Liver (tissue), 3 donors: Measurements from ENCODE around the gene USF2.

Experiments
- ATF3 ChIP-seq: IDR thresholded peaks from 2 replicates; pipeline ENCODE4 v1.6.1; 2016; ENCODE audit warnings: antibody characterized with exemption
- CTCF ChIP-seq: fragments of 150-350 bp; IDR thresholded peaks from 2 replicates; pipeline ENCODE4 v1.5.1; 2017; ENCODE audit warnings: improper control_type of control experiment, low read depth, low read length; ENCODE audit not compliant: missing input control
- EGR1 ChIP-seq, 2 donors: IDR thresholded peaks; 2 replicates each; pipeline ENCODE4 v1.6.1; 2016 to 2018; ENCODE audit warnings: antibody characterized with exemption in 2 of 2, low read depth in 2 of 2
- GABPA ChIP-seq, 2 donors: IDR thresholded peaks in 1 of 2; conservative IDR thresholded peaks in 1 of 2; 2 replicates each; pipeline ENCODE4 v1.6.1; 2016; ENCODE audit warnings: antibody characterized with exemption in 2 of 2, mild to moderate bottlenecking in 1 of 2, moderate library complexity in 1 of 2
- HNF4G ChIP-seq: IDR thresholded peaks from 2 replicates; pipeline ENCODE4 v1.6.1; 2016; ENCODE audit warnings: antibody characterized with exemption
- JUND ChIP-seq, 2 donors: IDR thresholded peaks; 2 replicates each; pipeline ENCODE4 v1.6.1; 2016; ENCODE audit warnings: antibody characterized with exemption in 2 of 2
- MAX ChIP-seq: IDR thresholded peaks from 2 replicates; pipeline ENCODE4 v1.6.1; 2016; ENCODE audit warnings: antibody characterized with exemption
- RAD21 ChIP-seq, 2 donors: IDR thresholded peaks; 2 replicates each; pipeline ENCODE4 v1.6.1; 2016; ENCODE audit warnings: antibody characterized with exemption in 2 of 2, mild to moderate bottlenecking in 2 of 2
- REST ChIP-seq: IDR thresholded peaks from 2 replicates; pipeline ENCODE4 v1.6.1; 2016; ENCODE audit warnings: antibody characterized with exemption, mild to moderate bottlenecking
- RXRA ChIP-seq, 2 donors: IDR thresholded peaks; 2 replicates each; pipeline ENCODE4 v1.6.1; 2017 to 2018; ENCODE audit warnings: antibody characterized with exemption in 2 of 2, mild to moderate bottlenecking in 1 of 2
- SP1 ChIP-seq: IDR thresholded peaks from 2 replicates; pipeline ENCODE4 v1.6.1; 2018; ENCODE audit warnings: antibody characterized with exemption, mild to moderate bottlenecking
- TAF1 ChIP-seq: conservative IDR thresholded peaks from 2 replicates; pipeline ENCODE4 v1.6.1; 2016; ENCODE audit warnings: antibody characterized with exemption, mild to moderate bottlenecking
- YY1 ChIP-seq: IDR thresholded peaks from 2 replicates; pipeline ENCODE4 v1.6.1; 2016; ENCODE audit warnings: antibody characterized with exemption, mild to moderate bottlenecking
- donor health status: healthy.
- donor health status: healthy.

GRCh38 chr19:35293363-35293739 lies 24.6 kb downstream of the USF2 start:
- TF ChIP-seq CTCF = no peak
- no peak for TF ChIP-seq TAF1
- TF ChIP-seq REST = no peak
- TF ChIP-seq ATF3 = no peak
- TF ChIP-seq JUND (IDR thresholded peaks at IDR 0.05) = no peak
- no peak for TF ChIP-seq RXRA (IDR thresholded peaks at IDR 0.05)
- TF ChIP-seq GABPA (IDR thresholded peaks at IDR 0.05 in 1 of 2, conservative IDR thresholded peaks at IDR 0.05 in 1 of 2) = no peak
- TF ChIP-seq SP1 = no peak
- no peak for TF ChIP-seq MAX
- TF ChIP-seq RAD21 (IDR thresholded peaks at IDR 0.05) = no peak
- no peak for TF ChIP-seq EGR1 (IDR thresholded peaks at IDR 0.05; ENCODE audit: low read depth in 2 of 2)
- no peak for TF ChIP-seq YY1
- no peak for TF ChIP-seq HNF4G
